ENCODE measurements around the gene SECTM1.
"Not testable (repeated sequence)": the region's sequence is repeated elsewhere in the genome, so short reads cannot be mapped to it uniquely, and the experiment has no call there.

The SECTM1 gene

GRCh38 chr17:82367724-82368524, 34.4 kb upstream of the SECTM1 start:
- peak; percentile 21 for DNase-seq

- DNase-seq: no peak
Observed at GRCh38 chr17:82366749-82367148, 33.2 kb upstream of the SECTM1 start.

GRCh38 chr17:82365606-82366295, 32.2 kb upstream of the SECTM1 start:
- DNase-seq: no peak

GRCh38 chr17:82361885-82362633, 28.5 kb upstream of the SECTM1 start:
- no peak for DNase-seq

- not testable (repeated sequence) for DNase-seq
Observed at GRCh38 chr17:82359451-82360074, 26.0 kb upstream of the SECTM1 start.

GRCh38 chr17:82358465-82359350, 25.1 kb upstream of the SECTM1 start, which contains the start of gene TEX19:
Gene TEX19, plus strand, starts transcription at chr17:82359247. Its CDS starts 2,904 bp downstream, at chr17:82362151.
- DNase-seq: no peak

- no peak for DNase-seq
Observed at GRCh38 chr17:82357394-82357793, 23.8 kb upstream of the SECTM1 start.

- DNase-seq: no peak
Observed at GRCh38 chr17:82356845-82357355, 23.3 kb upstream of the SECTM1 start.

GRCh38 chr17:82355770-82356427, 22.3 kb upstream of the SECTM1 start:
- DNase-seq: no peak

- DNase-seq: no peak
Observed at GRCh38 chr17:82354804-82355308, 21.3 kb upstream of the SECTM1 start.

GRCh38 chr17:82353484-82353883, 19.9 kb upstream of the SECTM1 start:
- no peak for DNase-seq

- peak; percentile 83 for DNase-seq
Observed at GRCh38 chr17:82351713-82352488, 18.3 kb upstream of the SECTM1 start.

- no peak for DNase-seq
Observed at GRCh38 chr17:82351254-82351712, 17.7 kb upstream of the SECTM1 start.

GRCh38 chr17:82350182-82351030, 16.8 kb upstream of the SECTM1 start:
- DNase-seq: peak; percentile 64

GRCh38 chr17:82349287-82349701, 15.7 kb upstream of the SECTM1 start:
- DNase-seq: no peak

GRCh38 chr17:82348866-82349265, 15.3 kb upstream of the SECTM1 start:
- no peak for DNase-seq

- no peak for DNase-seq
Observed at GRCh38 chr17:82348434-82348833, 14.9 kb upstream of the SECTM1 start.

GRCh38 chr17:82347994-82348393, 14.4 kb upstream of the SECTM1 start:
- not testable (repeated sequence) for DNase-seq

All from stimulated activated CD4-positive, alpha-beta T cell treated with anti-CD3 and anti-CD28 coated beads, Interleukin-1b, Interleukin-23, amount 100 ng/mL, for 48 hours (primary cell).